HG02763 (cell line): Measurements from ENCODE around the gene RREB1.
A peak's percentile ranks its signal among the peaks of the same experiment; 100 is the strongest.

Source experiments
- ATAC-seq: cut with Tn5 transposase; IDR thresholded peaks from one replicate; pipeline ENCODE4 v1.9.1; 2021; ENCODE audit warnings: mild to moderate bottlenecking, moderate library complexity; ENCODE audit not compliant: unreplicated experiment

The RREB1 gene

DNA sequence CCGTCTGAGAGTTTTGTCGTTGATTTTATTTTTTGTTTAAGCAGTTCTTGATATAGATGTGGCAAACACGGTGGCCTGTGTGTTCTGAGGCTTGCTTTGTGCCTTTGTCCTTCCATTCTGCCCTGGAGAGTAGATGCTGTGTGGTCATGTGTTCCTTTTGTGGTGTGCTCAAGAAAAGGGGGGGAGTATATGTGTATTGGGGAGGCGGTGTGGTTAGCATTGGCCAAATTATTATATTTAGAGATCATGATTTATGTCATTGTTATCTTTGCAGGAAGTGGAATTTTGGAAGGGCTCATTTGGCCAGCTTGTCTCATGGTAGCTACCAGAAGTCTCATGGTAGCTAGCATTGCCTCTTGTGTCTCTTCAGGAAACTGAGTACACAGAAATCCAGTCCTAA lies 16.4 kb downstream of the RREB1 start:
- no peak for ATAC-seq

DNA sequence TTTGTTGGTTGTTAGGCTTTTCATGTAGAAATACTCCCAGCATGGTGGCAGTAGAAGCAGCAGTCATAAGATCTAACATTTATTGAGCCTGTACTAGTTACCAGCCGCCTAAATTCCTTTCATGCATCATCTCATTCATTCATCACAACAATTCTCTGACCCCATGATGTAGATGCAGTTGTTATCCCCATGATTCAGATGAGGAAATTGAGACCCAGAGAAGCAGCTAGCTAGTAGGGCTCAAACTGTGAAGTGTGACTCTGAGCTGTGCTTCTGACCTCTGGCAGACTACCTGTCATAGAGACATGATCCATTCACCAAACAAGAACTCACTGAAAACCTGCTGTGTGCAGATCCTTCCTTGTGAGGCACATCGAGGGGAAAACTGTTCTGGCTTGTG lies 16.9 kb downstream of the RREB1 start:
- no peak for ATAC-seq

DNA sequence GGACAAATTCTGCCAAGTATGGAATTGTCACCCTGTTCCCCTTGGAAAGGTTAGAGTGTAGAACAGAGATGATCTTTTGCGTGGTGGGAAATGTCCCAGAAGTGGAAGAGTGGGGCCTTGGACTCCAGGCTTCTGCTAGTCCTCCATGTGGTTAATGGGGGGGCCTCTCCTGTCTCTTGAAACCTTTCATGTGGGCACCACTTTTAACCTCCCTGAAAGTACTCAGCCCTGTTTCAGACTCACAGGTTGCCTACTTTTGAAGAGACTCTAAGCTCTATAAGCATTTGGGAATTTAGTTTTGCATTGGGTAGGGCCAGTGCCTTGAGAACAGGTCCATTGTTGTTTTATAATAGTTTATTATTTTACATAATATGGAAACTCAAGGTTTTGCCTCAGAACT lies 17.5 kb downstream of the RREB1 start:
- ATAC-seq = no peak

DNA sequence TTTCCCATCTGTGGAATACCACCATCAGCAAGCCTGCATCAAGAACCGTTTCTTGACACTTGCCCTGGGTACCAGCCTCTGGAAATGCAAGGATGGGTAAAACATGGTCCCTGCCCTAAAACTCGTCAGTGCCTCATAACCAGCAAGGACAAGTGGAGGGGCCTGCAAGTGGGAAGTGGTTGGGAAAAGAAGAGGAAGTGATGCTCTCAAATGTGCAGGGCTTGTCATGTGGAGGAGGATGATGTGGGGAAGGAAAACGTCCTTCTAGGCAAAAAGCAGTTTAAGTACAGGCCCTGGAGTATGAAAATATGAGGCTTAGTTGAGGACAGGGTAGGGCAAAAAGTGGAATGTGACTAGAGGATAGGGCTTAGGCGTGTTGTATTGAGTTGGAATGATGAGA lies 19.0 kb downstream of the RREB1 start:
- ATAC-seq = no peak

DNA sequence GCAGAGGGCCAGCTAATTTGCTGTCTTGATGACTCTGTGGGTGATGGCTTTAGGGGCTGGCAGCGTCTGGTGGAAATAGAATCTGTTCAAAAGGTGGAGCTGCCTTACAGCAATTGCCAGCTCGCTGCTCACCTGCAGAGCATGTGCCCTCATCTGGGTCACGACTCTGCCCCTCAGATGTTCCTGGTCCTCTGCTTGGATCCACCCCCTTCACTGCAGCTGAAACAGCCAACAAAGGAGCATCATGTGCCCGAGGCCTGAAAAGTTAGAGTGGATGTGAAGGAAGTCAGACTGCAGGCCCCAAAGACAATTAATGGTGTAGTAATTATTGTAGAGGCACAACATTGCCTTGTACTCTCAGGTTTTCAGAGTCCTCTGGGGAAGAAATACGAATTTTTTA lies 19.9 kb downstream of the RREB1 start:
- no peak for ATAC-seq

DNA sequence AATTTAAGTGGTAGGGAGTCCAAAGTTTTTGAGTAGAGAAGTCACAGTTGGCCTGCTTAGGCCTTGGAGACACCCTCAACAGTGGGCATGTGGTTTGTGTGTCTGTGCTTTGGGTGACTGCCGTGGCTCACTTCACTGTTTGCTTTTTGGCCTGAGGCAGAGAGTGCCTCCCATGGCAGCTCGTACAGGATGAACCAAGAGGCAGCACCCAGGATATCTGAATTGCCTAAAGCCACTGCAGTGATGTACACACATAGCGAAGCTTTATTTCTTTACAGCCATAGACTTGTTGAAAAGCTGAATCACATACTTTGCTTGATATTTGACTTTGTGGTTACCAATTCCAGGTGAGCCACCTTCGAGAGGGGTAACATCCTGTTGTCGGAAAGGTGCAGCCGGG lies 21.6 kb downstream of the RREB1 start:
- no peak for ATAC-seq

DNA sequence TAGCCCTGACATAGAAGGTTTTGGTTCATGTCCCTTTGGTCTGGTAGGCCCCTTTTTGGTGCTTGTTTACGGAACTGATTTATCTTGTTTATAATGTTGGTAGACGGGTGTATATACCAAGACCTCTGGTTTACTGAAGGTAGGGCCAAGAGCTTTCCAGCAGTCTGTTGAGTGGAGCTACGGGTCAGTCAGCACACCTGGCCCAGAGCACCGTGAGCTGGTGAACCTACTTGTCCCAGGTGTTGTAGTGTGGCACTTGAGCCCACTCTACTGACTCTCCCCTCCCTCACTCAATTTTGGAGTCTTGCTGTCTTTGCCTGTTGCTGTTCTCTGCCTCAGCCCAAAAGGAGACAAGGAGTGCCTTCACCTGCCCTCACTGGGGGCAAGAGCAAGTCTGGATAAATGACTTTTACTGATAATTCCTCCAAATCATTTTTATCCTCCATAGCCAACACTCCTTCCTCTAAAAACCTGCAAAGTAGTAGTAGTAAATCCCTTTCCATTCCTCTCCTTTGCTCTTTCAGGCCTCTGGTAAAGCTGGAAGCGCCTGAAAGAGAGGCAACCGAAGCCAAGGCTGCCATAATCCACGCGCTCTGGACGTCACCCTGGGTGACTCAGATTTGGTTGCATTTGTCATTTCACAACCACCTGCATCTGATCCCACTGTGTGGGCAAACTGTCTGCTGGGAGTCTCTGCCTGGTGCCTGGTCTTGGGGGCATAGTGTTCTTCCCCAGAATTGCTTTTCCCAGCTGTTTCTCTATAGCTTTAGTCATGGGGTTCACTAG lies 22.2 kb downstream of the RREB1 start:
- ATAC-seq = no peak

DNA sequence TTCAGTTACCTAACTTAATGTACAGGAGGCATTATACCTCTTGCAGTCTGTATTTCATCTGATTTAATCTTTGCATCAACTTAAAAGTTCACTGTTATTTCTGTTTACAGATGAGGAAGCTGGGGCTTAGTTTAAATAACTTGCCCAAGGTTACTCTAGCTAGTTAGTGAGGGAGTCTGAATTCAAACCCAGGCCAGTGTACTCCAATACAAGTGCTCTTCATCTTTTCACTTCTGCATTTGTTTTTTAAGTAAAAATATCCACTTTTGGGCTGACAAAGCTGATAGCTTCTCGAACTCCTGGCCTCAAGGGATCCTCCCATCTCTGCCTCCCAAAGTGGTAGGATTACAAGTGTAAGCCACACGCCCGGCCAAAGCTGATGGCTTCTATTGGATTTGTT lies 23.6 kb downstream of the RREB1 start:
- ATAC-seq = no peak

DNA sequence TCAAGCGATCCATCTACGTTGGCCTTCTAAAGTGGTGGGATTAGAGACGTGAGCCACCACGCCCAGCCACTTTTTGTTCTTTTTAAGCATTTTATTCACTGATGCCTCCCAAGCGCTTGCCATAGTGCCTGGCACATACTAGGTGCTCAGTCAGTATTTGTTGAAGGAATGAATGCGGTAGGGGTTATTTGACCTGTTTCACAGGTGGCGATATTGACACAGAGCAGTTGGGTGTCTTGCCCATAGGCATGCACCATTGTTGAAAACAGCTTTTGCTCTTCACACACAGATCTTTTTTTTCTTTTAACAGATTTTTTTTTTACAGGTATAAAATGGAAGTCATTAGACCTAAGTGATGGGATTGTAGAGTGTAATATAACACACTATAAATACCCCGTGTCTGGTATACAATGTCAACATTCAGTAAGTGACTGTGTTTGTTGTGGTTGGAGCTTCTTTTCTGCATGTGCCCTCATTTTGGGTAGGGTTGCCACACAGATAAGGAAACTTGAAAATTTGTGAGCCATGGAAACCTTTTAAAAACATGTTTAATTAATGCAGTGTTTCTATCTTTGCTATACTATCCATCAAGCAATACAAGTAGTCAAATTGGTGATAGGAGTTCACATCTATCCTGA lies 24.8 kb downstream of the RREB1 start:
- no peak for ATAC-seq

DNA sequence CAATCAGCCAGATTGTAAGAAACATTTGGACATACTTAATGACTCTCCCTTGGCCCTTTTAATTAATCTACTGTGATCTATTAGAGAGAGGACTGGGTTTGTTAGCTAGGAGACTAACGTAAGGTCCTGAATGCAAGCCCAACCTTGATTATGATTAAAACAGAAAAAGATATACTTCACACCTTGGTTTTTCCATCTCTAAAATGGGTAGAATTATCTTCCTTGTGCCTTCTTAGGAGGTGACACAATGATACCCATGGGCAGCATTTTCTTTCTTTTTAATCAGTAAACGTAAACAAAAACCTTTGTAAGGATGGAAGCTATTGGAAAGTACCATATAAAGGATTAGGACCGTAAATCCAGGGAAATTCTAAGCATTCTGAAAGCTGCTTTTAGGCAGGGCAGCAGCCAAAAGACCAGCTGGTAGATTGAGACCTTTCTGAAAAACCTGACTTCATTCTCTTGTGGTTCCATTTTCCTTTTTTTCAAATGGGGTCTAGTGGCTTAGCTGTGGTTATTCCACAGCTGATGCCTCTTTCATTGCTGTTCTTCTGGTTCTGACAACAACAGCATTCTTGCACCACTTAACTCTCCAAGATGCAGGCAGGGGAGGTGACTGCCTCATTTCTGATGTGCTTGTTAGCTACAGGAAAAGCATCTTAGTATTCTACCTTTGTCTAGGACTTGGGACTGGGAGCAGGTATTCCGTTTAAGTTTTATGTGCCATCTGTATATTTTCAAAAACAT lies 27.4 kb downstream of the RREB1 start:
- no peak for ATAC-seq

DNA sequence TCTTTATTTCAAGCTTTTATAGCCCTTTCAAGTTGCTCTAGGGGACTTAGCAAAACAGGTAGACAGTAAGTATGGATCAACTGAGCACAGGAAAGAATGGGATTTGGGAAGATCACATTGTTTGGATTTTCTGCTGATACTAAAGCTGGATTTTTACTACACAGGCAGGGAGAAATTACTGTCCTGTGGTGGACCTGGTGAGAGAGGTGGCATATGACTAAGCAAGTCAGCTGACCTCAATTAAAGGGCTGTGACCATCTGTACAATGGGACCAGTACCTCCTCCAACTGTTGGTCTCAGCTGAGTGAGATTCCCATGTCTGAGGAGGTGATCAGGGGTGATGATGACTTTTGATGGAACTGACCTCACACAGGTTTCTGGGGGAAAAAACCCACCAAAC lies 28.0 kb downstream of the RREB1 start:
- no peak for ATAC-seq

DNA sequence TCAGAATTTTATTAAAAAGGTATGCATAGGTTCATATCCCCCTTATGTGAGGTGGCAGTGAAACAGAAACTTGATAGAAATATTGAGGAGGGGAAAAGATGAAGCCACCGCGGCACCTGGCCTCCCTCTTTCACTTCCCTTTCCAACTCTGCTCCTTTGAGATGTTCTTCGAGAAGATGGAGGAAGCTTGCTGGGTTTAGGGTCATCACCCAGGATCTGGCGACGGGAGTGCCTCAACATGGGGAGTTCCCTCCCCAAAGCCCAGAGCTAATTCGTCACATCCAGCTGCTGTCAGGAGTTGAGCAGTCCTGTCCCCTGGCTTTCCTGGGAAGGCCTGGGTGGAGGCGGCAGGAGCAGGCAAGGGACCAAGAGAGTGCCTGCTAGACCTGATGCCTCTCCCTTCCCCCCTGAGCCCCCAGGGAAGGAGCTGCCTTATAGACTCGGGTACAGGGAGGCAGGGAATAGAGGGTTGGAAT lies 29.1 kb downstream of the RREB1 start:
- ATAC-seq = peak; percentile 44

DNA sequence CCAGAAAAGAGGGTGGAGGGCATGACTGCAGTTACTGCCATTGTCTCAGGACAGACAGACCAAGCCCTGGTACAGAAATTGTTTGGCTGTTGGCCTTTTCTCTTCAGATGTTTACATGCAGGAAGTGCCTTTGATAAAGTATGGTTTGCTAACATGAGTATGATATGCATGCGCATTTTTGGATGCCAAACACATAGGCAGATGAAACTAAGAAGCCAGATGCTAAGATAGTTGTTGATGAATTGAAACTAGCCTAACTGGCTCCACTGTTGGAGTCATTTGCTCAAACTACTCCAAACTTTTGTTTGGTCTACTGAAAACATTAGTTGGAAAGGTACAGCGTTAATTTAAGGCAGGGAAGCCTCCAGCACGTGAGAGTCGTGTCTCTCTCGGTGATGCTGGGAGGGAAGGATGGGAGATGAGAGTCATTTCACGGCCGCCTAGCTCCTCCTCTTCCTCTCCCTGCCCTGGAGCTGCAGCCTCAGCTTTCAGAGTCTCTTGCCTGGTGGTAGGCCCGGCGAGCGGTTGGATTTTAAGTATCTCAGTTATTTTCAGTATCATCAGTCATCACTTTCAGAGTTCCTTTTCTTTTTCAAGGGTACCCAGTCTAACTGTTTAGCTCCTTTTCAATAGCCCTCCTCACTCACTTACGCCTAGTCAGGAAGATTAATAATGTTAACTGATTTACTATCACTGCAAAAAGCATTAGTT lies 29.7 kb downstream of the RREB1 start:
- peak; percentile 39 for ATAC-seq

DNA sequence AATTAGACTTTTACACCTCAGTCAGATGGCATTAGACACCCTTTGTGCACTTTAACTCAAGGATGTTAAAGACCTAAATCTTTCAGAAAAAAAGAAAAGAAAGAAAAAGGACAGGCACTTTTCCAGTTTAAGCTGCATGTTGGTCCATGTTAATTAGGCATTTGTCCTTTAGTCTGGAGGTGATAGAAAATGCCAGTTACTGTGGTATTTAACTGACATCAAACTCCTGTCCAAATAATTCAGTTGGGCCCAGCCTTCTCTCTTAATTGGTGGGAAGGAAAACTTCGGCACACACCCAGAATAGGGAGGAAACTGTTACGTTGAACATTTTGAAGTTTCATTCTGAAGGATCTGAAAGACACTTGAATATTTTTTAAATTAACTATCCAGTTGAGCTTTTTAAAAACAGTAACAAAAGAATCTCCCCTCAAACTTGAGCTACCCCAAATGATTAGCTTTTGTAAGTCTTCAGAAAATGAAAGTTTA lies 30.3 kb downstream of the RREB1 start:
- no peak for ATAC-seq

DNA sequence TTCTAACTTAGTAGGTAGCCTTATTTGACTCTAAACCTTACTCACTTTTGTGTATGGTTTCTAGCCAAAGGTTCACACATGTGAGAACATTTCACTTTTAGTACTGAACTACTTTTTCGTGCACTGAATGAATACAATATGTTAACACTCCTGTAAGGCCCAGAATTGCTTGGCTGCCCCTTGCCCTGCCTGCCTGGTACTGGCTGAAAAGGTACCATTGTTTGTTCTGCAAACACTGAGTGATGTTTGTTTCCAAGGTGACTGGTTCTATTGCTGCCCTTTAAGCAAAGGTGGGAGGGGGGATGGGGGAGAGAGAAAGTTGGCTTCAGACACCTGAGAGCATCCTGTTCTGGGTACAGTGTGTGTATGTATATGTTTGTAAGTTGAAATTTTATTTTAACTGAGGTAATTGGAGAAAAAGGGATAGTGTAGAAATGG lies 31.2 kb downstream of the RREB1 start:
- ATAC-seq = no peak

DNA sequence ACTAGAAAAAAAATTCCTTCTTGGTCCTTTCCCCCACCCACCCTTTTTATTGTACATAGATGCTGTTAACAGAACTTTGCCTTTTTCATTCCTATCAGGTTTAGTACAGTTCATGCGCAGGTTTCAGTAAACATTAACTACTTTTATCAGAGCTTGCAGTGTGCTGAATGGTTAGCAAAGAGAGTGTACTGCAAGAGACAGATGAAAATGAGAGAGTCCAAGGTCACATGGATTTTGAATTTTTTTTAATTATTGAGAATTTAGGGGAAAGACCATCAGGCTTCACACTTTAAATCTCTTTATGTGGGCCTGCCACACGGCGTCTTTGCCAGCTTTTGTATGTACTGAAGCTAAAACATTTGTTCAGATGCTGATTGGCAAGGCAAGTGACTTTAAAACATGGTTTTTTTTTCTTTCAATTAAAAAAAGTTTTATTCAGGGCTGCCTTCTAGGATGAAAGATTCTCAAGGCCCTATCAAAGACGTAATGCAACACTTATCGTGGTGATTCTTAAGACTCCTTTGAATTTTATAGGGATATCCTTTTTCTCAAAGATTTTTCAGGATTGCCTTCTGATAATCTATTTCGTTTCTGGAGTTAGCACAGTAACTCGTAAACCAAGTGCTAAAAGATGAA lies 32.2 kb downstream of the RREB1 start:
- ATAC-seq = no peak

DNA sequence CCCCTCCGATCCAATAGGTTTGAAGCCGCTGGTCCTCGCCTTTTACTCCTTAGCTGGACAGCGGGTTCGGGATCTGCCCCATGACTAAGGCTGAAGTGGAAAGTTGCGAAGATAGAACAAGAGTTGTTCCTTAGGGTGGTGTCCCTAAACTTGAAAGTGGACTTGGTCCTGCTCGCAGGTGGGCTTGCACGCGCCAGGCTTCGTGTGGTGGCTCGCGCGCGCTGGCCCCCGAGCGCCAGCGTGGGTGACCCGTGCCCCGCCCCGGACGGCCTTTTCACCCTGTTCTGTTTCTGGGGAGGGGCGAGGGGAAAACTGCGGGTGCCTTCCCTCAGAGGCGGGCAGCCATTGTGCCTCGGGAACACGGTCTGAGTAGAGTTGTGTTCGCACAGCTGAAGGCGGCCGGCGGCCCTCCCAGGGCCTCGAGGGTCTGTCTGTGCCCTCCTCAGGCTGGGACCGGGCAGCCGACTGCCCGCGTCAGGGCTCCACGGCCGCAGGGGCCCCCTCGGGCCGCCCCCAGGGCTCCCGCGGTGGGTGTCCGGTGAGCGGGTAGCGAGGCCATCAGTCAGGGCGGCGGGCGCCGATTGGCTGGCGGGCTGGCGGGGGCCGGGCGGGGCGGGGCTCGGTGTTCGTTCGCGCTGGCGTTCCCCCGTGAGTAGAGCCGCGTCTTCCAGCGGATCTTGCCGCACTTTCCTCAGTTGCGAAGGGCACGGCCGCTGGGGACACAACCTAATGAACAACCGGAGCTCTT lies 33.0 kb downstream of the RREB1 start:
- ATAC-seq = peak; percentile 55

DNA sequence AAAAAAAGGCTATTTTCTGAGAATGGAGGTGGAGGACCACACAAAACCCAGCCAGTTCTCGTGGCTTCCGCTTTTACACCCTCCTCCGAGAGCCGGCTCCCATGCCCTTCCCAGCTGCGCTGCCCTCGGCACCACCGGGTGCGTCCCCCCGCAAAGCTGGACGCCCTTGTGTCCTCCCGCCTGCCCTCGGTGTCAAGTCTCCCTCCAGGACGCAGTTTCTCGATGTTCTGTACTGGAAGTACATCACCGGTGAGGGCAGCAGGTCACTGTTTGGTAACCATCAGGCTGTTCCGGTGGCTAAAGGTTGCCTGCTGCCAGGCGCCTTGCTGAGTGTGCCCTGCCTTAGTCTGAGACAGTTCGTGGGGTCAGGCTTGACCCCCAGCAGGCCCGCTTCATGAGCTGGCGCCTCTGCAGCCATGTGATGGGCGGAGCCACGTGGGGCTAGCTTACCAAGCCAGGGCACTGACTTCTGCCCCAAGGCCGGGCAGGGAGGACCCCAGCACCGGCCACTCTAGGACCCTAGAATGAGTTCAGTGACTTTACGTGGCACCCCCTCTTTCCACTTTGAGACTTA lies 34.6 kb downstream of the RREB1 start:
- no peak for ATAC-seq

DNA sequence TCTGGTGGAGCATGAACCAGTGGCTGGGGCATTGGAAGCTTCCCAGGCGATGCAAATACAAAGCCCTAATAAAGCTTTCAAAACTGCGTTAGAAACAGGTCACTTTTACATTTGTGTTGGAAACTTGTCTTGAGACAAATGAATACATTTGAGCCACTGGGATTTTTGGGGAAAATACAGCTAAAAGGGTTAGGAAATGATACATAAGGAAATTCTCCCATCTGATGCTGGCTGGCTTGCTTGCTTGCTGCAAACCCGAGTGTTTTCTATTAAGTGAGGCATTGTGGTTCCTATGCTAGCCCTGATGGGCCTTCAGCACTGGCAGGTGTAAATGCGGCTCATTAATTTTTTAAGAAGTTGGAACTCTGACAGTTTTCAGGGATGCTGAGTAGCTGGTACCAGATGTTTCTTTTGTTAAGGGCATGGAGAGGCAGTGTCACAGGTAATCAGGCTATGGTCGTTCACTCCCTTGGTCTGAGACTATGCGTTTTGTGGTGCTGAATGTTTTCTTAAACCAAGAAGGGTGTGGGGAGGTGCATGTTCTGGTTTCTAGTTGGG lies 35.2 kb downstream of the RREB1 start:
- ATAC-seq = no peak
